Transverse colon (tissue), 4 donors: Measurements from ENCODE around the gene AHI1. TPM values are rescaled to one million over a fixed set of nuclear protein-coding genes. Genes with fewer than 3 reads are reported as not detected.

Experiments
- DNase-seq: peaks from one replicate; pipeline ENCODE4 v3.0.0-alpha.2; 2019
- H3K27ac ChIP-seq, 4 donors: fragments of 200-600 bp; sonication (generic); 2 replicates each; pipeline ENCODE4 v1.5.1; 2016 to 2018; ENCODE audit warnings: inconsistent platforms in 4 of 4
- H3K27me3 ChIP-seq: fragments of 200-600 bp; sonication (generic); 2 replicates; pipeline ENCODE4 v1.5.1; 2017; ENCODE audit warnings: inconsistent platforms
- H3K36me3 ChIP-seq, 4 donors: fragments of 200-600 bp; sonication (generic); 2 replicates each; pipeline ENCODE4 v1.5.1; 2017 to 2019; ENCODE audit warnings: inconsistent platforms in 4 of 4
- H3K4me1 ChIP-seq, 4 donors: fragments of 200-600 bp; sonication (generic); 2 replicates each; pipeline ENCODE4 v1.5.1; 2017 to 2020; ENCODE audit warnings: inconsistent platforms in 4 of 4
- H3K4me3 ChIP-seq, 4 donors: fragments of 200-600 bp; sonication (generic); 1 replicate in 1 of 4; 2 replicates in 3 of 4; pipeline versions ENCODE4 v1.5.1 to v1.6.1; 2017 to 2019; ENCODE audit warnings: inconsistent platforms in 4 of 4
- H3K9me3 ChIP-seq, 2 donors: fragments of 200-600 bp; sonication (generic); 2 replicates each; pipeline ENCODE4 v1.5.1; 2017 to 2019; ENCODE audit warnings: inconsistent platforms in 2 of 2
- EP300 ChIP-seq: sonication (generic); formaldehyde crosslinking; IDR thresholded peaks from one replicate; pipeline ENCODE4 v1.6.1; 2017; ENCODE audit warnings: antibody characterized with exemption, low read depth
- POLR2A ChIP-seq: fragments of 450-650 bp; IDR thresholded peaks from one replicate; pipeline ENCODE4 v1.6.1; 2016; ENCODE audit warnings: antibody characterized with exemption, mild to moderate bottlenecking, moderate library complexity
- POLR2AphosphoS5 ChIP-seq, 3 donors: sonication (generic); formaldehyde crosslinking; IDR thresholded peaks; one replicate each; pipeline ENCODE4 v1.6.1; 2016; ENCODE audit warnings: antibody characterized with exemption in 3 of 3
- WGBS, 2 donors: methylation state at CpG; one replicate each; pipeline ENCODE4 v1.1.5; 2018; ENCODE audit warnings: low coverage in 1 of 2; 5-methylcytosine and 5-hydroxymethylcytosine counted together
- in situ Hi-C, 4 donors: fragments of 200-750 bp; cut with MboI; loops; one replicate each; pipeline versions ENCODE4 v1.15.0 to v1.15.1; 2017; ENCODE audit warnings: low sequenced_read_pairs in 3 of 4, low pct_ligation_motif_present in 1 of 4, low pct_unique_long_range_greater_than_20kb in 1 of 4
- intact Hi-C: fragments of 100-400 bp; cut with DNase I; formaldehyde crosslinking; loops from one replicate; pipeline ENCODE4 v1.15.1; 2023; ENCODE audit warnings: low total_unique reads
- total RNA-seq, 4 donors: library from RNA; depleted of rRNA; stranded (reverse); fragments of >200 nt; gene quantifications; one replicate each; pipeline ENCODE4 v1.1.0, GENCODE V29; 2016
- TF ChIP-seq, protein P1 (sequence below), 5 experiments: fragments of 200-600 bp in 3 of 5; fragments of 450-650 bp in 2 of 5; sonication (generic) in 3 of 5; IDR thresholded peaks; 1 replicate in 2 of 5; 2 replicates in 3 of 5; pipeline ENCODE4 v1.5.1; 2016 to 2017; ENCODE audit warnings: antibody characterized with exemption in 5 of 5, inconsistent platforms in 3 of 5, mild to moderate bottlenecking in 2 of 5, moderate library complexity in 1 of 5

AHI1 gene
- total RNA-seq, 4 donors from 2014 or later: 16.2 to 119 (median 34.2) TPM

GRCh38 chr6:135334169-135334568 lies 163.4 kb downstream of the AHI1 start:
- 91 to 92% methylated on average over 3 of the region's 3 CpGs for WGBS, 2 donors
- Histone ChIP-seq H3K4me3 (no peak overlapping the region), H3K27me3 (no peaks in the 10 kb centered on the region), H3K9me3 (no peaks in the 10 kb centered on the region), H3K27ac (no peak overlapping the region), H3K4me1 (peaks cover 0 to 4% (median 0%) of the 10 kb centered on the region in 4 donors), H3K36me3 (no peaks in the 10 kb centered on the region)
- DNase-seq: no peak
- in situ Hi-C loops (no loop called here), intact Hi-C loops (no loop called here)
- no peak for TF ChIP-seq POLR2A
- TF ChIP-seq POLR2AphosphoS5 (IDR thresholded peaks at IDR 0.05): no peak
- TF ChIP-seq, protein P1, sequence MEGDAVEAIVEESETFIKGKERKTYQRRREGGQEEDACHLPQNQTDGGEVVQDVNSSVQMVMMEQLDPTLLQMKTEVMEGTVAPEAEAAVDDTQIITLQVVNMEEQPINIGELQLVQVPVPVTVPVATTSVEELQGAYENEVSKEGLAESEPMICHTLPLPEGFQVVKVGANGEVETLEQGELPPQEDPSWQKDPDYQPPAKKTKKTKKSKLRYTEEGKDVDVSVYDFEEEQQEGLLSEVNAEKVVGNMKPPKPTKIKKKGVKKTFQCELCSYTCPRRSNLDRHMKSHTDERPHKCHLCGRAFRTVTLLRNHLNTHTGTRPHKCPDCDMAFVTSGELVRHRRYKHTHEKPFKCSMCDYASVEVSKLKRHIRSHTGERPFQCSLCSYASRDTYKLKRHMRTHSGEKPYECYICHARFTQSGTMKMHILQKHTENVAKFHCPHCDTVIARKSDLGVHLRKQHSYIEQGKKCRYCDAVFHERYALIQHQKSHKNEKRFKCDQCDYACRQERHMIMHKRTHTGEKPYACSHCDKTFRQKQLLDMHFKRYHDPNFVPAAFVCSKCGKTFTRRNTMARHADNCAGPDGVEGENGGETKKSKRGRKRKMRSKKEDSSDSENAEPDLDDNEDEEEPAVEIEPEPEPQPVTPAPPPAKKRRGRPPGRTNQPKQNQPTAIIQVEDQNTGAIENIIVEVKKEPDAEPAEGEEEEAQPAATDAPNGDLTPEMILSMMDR (IDR thresholded peaks at IDR 0.05): no peak
- TF ChIP-seq EP300: no peak

- no peak for TF ChIP-seq EP300
- TF ChIP-seq, protein P1 (IDR thresholded peaks at IDR 0.05): no peak
- TF ChIP-seq POLR2A: no peak
- no peak for TF ChIP-seq POLR2AphosphoS5 (IDR thresholded peaks at IDR 0.05)
- Histone ChIP-seq H3K9me3 (no peaks in the 10 kb centered on the region), H3K4me3 (no peak overlapping the region), H3K27me3 (no peaks in the 10 kb centered on the region), H3K27ac (no peak overlapping the region), H3K4me1 (peaks cover 0 to 9% (median 1%) of the 10 kb centered on the region in 4 donors), H3K36me3 (no peaks in the 10 kb centered on the region)
- in situ Hi-C loops: no loop called here
- intact Hi-C loops: no loop called here
- DNase-seq: no peak
- WGBS, 2 donors: 78 to 94% methylated on average over 2 of the region's 2 CpGs
Measured at GRCh38 chr6:135331002-135331401, 166.5 kb downstream of the AHI1 start.

DNA sequence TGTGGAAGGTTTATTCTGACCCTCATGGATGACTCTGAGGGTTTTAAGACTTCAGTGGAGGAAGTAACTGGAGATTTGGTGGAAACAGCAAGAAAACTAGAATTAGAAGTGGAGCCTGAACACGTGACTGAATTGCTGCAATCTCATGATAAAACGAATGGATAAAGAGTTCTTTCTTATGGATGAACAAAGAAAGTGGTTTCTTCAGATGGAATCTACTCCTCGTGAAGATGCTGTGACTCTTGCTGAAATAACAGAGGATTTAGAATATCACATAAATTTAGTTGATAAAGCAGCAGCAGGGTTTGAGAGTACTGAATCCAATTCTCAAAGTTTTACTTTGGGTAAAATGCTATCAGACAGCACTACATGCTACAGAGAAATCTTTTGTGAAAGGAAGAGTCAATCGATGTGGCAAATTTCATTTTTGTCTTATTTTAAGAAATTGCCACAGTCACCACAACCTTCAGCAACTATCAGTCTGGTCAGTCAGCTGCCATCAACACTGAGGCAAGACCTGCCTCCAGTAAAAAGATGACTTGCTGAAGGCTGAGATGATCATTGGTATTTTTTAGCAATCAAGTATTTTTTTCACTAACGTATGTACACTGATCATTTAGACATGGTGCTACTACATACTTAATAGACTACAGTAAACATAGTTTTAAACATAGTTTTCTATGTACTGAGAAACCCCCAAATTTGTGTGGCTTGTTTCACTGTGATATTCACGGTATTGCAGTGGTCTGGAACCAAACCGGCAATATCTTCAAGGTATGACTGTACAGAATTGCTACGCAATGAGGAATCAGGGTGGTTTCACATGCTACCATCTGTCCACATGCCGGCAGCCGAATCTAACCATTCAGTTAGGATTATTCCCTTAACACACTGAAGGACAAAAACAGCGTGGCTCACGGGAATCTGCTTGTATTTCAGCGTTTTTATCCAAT lies 167.4 kb downstream of the AHI1 start:
- intact Hi-C loops (no loop called here), in situ Hi-C loops (no loop called here)
- Histone ChIP-seq H3K27ac (no peak overlapping the region), H3K9me3 (no peaks in the 10 kb centered on the region), H3K4me3 (no peak overlapping the region), H3K27me3 (no peaks in the 10 kb centered on the region), H3K4me1 (peaks cover 0 to 9% (median 5%) of the 10 kb centered on the region in 4 donors), H3K36me3 (no peaks in the 10 kb centered on the region)
- no peak for DNase-seq
- TF ChIP-seq EP300 (no peak), POLR2A (no peak), POLR2AphosphoS5 (IDR thresholded peaks at IDR 0.05) (no peak)
- TF ChIP-seq, protein P1 (IDR thresholded peaks at IDR 0.05): no peak
- 82 to 98% methylated on average over 9 to 13 of the region's 13 CpGs for WGBS, 2 donors

GRCh38 chr6:135328136-135328535 lies 169.4 kb downstream of the AHI1 start:
- in situ Hi-C loops: no loop called here
- Histone ChIP-seq H3K36me3 (no peaks in the 10 kb centered on the region), H3K4me1 (peaks cover 0 to 8% (median 4%) of the 10 kb centered on the region in 4 donors), H3K27ac (no peak overlapping the region), H3K4me3 (no peak overlapping the region), H3K9me3 (no peaks in the 10 kb centered on the region), H3K27me3 (no peaks in the 10 kb centered on the region)
- 91% methylated on average over 1 of the region's 1 CpG; no CpG with 5 or more reads in 1 of the 2 donors for WGBS, 2 donors
- TF ChIP-seq, protein P1 (IDR thresholded peaks at IDR 0.05): no peak
- TF ChIP-seq POLR2A: no peak
- TF ChIP-seq POLR2AphosphoS5 (IDR thresholded peaks at IDR 0.05): no peak
- no peak for DNase-seq
- intact Hi-C loops: no loop called here
